Central memory CD8-positive, alpha-beta T cell (primary cell): Measurements from ENCODE around the gene PAH.
A peak's percentile ranks its signal among the peaks of the same experiment; 100 is the strongest.

ENCODE experiments used
- ATAC-seq: fragments of 150-1000 bp; cut with Tn5 transposase; replicated peaks from 2 replicates; pipeline ENCODE4 v1.10.0; 2022; ENCODE audit warnings: mild to moderate bottlenecking, moderate FRiP score, moderate number of reproducible peaks; ENCODE audit not compliant: poor library complexity, severe bottlenecking; ENCODE audit errors: extremely low read depth
- DNase-seq, 2 donors: peaks; one replicate each; pipeline ENCODE4 v3.0.0; 2021; ENCODE audit warnings: low spot score in 2 of 2
- H3K27ac Mint-ChIP-seq: one replicate; pipeline ENCODE4 v1.8.0; 2022; ENCODE audit warnings: low read depth, mild to moderate bottlenecking, moderate library complexity, mixed read lengths
- H3K27me3 Mint-ChIP-seq: one replicate; pipeline ENCODE4 v1.8.0; 2022; ENCODE audit warnings: mixed read lengths
- H3K36me3 Mint-ChIP-seq: one replicate; pipeline ENCODE4 v1.8.0; 2022; ENCODE audit warnings: mild to moderate bottlenecking, moderate library complexity, mixed read lengths; ENCODE audit not compliant: insufficient read depth
- H3K4me1 Mint-ChIP-seq: one replicate; pipeline ENCODE4 v1.8.0; 2022; ENCODE audit warnings: mixed read lengths
- H3K4me3 Mint-ChIP-seq: one replicate; pipeline ENCODE4 v1.8.0; 2022; ENCODE audit warnings: mild to moderate bottlenecking, moderate library complexity, mixed read lengths
- H3K9me3 Mint-ChIP-seq: one replicate; pipeline ENCODE4 v1.8.0; 2022; ENCODE audit warnings: mixed read lengths

PAH gene

DNA sequence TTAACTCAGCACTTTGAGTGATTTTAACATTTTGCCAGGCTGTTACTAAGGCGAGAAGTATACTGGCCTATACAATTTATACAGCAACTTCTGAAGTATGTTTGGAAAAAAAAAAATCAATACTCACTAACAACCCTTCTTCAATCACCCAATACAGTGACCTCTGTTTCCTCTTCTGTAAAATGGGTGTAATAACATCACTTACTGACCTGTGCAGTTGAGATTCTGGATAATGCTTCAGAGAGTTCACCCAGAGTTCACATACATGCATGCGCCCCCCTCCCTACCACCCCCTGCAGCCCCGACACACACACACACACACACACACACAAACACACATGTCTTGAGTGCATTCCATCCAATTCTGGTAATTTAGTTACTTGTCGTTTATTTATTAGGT is 9.1 kb downstream of the PAH start:
- DNase-seq: no peak
- peaks cover 11% of the 10 kb centered on the region for H3K27me3 Mint-ChIP-seq
- H3K9me3 Mint-ChIP-seq: no peaks in the 10 kb centered on the region
- no peak overlapping the region for H3K27ac Mint-ChIP-seq
- no peaks in the 10 kb centered on the region for H3K4me1 Mint-ChIP-seq
- no peak overlapping the region for H3K4me3 Mint-ChIP-seq
- no peak for ATAC-seq
- no peaks in the 10 kb centered on the region for H3K36me3 Mint-ChIP-seq

DNA sequence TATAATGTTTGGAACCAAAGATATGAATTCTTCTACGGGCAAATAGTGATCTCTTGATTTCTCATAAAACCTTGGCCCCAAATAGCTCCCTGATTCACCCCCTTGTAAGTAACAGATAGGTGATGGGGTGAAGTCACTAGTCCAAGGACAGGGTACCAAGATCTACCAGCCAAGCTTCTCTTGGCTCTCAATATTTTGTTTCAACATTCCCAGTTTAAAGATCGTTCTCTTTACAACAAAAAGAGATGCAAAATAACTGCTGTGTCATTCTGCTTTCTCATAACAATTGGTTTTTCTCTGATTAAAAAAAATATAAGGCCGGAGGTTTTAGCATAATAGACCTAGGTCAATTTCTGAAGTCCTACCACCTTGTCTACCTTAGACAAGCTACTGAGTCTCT is 11.8 kb downstream of the PAH start:
- no peak overlapping the region for H3K4me3 Mint-ChIP-seq

DNA sequence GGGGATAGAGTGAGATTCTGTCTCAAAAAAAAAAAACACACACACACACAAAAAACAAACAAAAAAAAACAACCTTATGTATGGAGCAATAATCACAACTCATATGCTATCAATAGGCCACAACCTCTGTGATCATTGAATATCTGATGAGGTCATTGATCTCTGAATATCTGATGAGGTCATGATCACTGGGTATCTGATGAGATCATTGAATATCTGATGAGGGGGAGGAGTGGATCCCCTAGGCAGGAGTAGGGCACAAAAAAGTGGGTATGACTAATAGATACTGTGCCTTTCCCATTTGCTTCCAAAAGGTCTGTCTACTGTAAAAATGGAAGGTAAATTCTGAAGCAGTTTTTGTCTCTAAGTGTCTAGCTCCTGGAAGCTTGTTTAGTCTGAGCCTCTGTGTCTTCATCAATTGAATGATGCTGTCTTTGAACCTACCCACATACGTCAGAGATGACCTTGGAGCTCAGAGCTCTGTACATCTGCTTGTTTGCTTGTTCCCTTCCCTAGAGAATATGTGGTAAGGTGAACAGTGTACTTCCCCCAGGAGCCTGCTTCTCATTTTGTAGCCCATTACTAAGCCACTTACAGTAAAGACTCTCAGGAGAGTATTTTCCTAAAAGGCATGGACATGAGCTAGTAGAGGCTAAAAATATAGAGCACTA is 13.6 kb downstream of the PAH start:
- Mint-ChIP-seq H3K27ac (no peak overlapping the region), H3K27me3 (no peaks in the 10 kb centered on the region), H3K36me3 (no peaks in the 10 kb centered on the region), H3K4me1 (no peaks in the 10 kb centered on the region), H3K9me3 (no peaks in the 10 kb centered on the region), H3K4me3 (no peak overlapping the region)
- DNase-seq (no peak), ATAC-seq (no peak)

More for the DNA sequence above, 11.8 kb downstream of the PAH start:
- Mint-ChIP-seq H3K9me3 (no peaks in the 10 kb centered on the region), H3K27me3 (no peaks in the 10 kb centered on the region), H3K4me1 (no peaks in the 10 kb centered on the region), H3K27ac (no peak overlapping the region), H3K36me3 (no peaks in the 10 kb centered on the region)
- no peak for DNase-seq
- no peak for ATAC-seq

DNA sequence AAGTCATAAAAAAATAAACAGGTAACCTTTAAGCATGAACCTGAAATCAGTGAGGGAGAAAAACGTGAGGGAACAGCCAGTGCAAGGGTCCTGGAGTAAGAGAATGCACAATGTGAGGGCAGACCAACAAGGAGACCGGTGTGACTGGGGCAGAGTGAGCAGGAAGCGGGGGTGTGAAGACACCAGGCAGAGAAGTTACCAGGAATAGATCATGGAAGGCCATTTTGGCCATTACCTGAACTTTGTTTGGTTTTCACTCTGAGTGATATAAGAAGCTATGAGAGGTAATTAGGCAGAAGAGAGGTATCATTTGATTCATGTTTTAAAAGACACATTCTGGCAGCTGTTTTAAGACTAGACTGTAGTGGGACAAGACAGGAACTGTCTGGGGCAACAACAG is 15.0 kb downstream of the PAH start:
- DNase-seq: no peak
- H3K4me1 Mint-ChIP-seq: no peaks in the 10 kb centered on the region
- no peaks in the 10 kb centered on the region for H3K9me3 Mint-ChIP-seq
- H3K27me3 Mint-ChIP-seq: no peaks in the 10 kb centered on the region
- H3K36me3 Mint-ChIP-seq: no peaks in the 10 kb centered on the region
- H3K4me3 Mint-ChIP-seq: no peak overlapping the region
- ATAC-seq: no peak
- no peak overlapping the region for H3K27ac Mint-ChIP-seq

DNA sequence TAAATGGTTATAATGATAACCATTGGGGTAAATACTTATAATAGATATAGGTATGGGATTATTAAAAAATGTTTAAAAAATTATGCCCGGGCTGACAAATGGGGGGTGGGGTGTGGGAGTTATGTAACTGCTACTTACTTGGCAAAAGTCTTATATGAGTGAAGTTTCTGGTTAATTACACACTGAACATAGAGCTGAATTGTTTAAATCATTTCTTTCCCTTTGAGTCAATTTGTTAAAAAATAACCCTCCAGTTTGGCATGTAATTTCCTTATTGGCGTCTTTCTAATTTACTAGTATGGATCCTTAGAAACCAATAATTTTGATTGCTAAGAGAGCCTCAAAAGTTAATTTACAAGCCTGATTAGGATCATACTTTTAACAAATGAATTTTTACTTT is 16.7 kb downstream of the PAH start:
- DNase-seq (no peak), ATAC-seq (no peak)
- Mint-ChIP-seq H3K27me3 (no peaks in the 10 kb centered on the region), H3K27ac (no peak overlapping the region), H3K4me1 (no peaks in the 10 kb centered on the region), H3K9me3 (no peaks in the 10 kb centered on the region), H3K36me3 (no peaks in the 10 kb centered on the region), H3K4me3 (no peak overlapping the region)

DNA sequence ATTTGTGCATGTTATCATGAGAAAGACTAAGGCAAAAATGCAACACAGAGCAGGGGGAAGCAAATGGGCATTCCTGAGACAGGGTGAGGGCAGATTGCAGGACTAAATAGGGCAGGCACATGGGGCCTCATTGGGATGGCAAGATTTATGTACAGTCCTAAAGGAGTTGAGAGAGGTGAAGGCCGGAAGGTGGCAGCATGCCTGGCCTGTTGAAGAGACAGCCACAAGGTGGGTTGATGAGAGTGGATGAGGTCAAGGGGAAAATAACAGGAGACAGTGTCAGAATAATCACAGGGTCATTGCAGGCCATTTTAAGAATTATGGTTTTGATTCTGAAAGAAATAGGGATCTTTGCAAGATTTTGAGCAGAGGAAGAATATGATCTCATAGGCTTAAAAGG is 21.0 kb downstream of the PAH start:
- no peak overlapping the region for H3K4me3 Mint-ChIP-seq
- ATAC-seq: no peak
- H3K4me1 Mint-ChIP-seq: no peaks in the 10 kb centered on the region
- H3K9me3 Mint-ChIP-seq: no peaks in the 10 kb centered on the region
- H3K27ac Mint-ChIP-seq: no peak overlapping the region
- no peak for DNase-seq
- peaks cover 16% of the 10 kb centered on the region for H3K27me3 Mint-ChIP-seq
- H3K36me3 Mint-ChIP-seq: no peaks in the 10 kb centered on the region

DNA sequence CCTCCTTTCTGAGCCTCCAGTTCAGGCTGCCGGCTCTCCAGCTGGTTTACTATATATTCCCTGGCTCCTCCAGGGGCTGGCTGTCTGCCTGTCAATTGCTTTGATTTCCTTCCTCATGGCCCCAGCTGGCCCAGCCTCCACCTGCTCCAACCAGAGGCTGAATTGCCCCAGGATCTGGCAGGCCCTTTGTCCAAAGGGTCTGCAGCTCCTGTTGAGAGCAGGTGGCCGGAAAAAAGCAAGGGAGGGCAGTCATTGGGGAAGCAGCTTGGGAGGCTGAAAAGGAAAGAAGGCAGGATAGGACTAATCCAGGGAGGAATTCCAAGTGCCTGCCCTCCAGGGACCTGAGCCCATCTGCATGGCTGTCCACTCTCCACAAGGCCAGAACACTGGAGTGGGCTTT is 25.3 kb downstream of the PAH start:
- no peaks in the 10 kb centered on the region for H3K9me3 Mint-ChIP-seq
- H3K36me3 Mint-ChIP-seq: no peaks in the 10 kb centered on the region
- no peaks in the 10 kb centered on the region for H3K4me1 Mint-ChIP-seq
- ATAC-seq (no peak), DNase-seq (no peak)
- H3K27me3 Mint-ChIP-seq: peaks cover 28% of the 10 kb centered on the region
- no peak overlapping the region for H3K27ac Mint-ChIP-seq
- no peak overlapping the region for H3K4me3 Mint-ChIP-seq

DNA sequence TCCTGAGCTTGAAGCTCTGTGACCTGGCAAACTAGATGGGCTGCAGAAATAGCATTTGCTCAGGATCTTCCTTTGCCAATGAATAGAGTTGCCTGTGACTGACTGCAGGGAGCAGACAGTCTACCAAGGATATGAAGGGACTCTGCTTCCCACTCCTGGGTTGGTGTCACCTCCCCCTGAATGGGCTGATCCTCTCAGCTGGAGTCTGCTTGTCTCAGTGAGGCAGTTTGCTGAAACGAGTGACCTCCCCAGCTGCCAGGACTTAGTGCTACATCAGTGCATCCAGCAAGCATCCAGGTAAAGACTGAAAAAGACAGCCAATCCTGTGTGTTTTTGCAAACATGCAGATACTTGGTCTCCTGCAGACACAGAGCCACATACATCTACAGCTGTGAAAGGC is 28.5 kb downstream of the PAH start:
- H3K9me3 Mint-ChIP-seq: no peaks in the 10 kb centered on the region
- no peak for DNase-seq
- no peak for ATAC-seq
- peaks cover 28% of the 10 kb centered on the region for H3K27me3 Mint-ChIP-seq
- H3K27ac Mint-ChIP-seq: no peak overlapping the region
- H3K4me1 Mint-ChIP-seq: no peaks in the 10 kb centered on the region
- H3K36me3 Mint-ChIP-seq: no peaks in the 10 kb centered on the region
- H3K4me3 Mint-ChIP-seq: no peak overlapping the region

DNA sequence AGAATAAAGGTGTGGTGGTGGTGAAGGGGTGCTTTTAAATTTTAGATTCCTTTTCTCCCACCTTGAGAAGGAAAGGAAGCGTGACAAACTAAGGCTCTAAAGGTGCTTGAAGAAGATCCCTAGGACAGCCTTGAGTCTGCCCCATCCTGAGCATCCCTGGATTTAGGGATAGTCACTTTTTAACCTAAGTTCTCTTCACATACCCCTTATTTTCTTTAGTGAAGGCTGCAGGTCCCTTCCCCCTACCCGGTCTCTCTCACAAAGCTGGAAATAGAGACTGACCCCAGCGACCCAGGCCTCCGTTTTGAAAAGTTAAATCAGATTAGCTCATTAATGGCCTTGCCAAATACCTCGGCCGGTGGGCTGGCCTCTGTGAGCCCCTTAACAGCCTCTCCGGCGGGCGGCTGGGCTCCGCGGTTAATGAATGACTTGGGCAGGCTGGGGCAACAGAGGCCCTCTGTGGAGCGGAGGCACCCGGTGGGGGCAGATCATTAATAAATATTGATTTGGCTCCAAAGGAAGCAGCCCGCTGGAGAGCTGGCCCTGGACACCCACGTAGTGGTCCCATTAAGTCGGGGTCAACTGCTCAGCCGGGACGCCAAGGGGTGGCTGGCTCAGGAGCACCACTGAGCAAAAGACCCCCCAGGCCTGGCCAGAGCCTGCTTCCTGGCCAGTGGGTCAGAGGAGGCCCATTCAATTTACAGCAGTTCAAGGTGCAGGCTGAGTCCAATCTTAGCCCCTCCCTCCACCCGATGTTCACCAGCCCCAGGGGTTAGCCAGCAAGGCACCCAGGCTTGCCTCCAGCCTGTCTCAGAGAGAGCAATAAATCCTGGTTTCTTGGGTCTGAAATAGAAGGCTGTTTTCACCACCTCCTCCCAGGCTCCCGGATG is 31.8 kb downstream of the PAH start:
- ATAC-seq: no peak
- H3K9me3 Mint-ChIP-seq: no peaks in the 10 kb centered on the region

DNA sequence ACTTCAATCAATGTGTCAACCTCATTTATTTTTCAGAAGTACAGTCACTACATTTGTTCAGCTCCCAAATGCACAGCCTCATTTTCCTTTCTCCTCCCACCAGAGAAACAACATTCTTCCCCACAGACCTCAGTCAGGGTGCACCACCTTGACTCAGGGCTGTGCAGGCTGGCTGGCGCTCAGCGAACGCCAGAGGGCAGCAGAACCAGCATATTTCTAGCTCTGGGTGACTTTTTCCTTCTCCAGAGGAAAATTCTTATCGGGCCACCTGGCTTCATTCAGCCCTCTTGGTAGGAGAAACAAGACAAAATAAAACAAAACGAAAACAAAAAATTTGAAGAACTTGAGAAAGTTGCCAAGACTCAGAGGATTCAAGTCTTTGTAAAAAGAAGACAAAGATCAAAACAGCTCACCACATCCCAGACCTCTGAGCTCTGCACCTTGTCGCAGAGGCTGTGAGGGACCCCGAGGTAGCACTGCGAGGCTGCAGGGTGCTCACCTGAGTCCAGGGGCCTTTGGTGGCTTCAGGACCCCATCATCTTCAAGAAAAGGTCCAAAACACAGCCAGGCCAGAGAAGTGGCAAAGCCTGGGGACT is 33.7 kb downstream of the PAH start:
- Mint-ChIP-seq H3K27me3 (peaks cover 25% of the 10 kb centered on the region), H3K27ac (no peak overlapping the region), H3K4me1 (no peaks in the 10 kb centered on the region), H3K9me3 (no peaks in the 10 kb centered on the region), H3K36me3 (no peaks in the 10 kb centered on the region), H3K4me3 (no peak overlapping the region)
- peak; percentile 24 for ATAC-seq
- peak in 1 of 2 donors; percentile 23 for DNase-seq

More for the DNA sequence above, 31.8 kb downstream of the PAH start:
- Mint-ChIP-seq H3K27me3 (peaks cover 30% of the 10 kb centered on the region), H3K36me3 (no peaks in the 10 kb centered on the region), H3K27ac (no peak overlapping the region), H3K4me3 (no peak overlapping the region), H3K4me1 (no peaks in the 10 kb centered on the region)
- DNase-seq: no peak

DNA sequence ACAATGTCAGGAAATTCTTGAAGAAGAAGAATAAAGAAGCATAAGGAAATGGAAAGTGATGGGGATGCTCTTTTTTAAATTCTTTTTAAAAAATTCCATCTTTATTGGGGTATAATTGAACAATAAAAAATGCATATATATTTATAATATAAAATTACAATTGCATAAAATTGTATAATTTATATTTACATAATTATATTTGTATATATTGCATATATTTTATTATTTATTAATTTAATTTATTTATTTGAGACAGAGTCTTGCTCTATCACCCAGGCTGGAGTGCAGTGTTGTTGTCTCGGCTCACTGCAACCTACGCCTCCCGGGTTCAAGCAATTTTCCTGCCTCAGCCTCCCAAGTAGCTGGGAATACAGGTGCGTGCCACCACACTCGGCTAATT is 36.3 kb downstream of the PAH start:
- peaks cover 29% of the 10 kb centered on the region for H3K27me3 Mint-ChIP-seq
- no peaks in the 10 kb centered on the region for H3K36me3 Mint-ChIP-seq
- H3K27ac Mint-ChIP-seq: no peak overlapping the region
- DNase-seq (no peak), ATAC-seq (no peak)
- no peaks in the 10 kb centered on the region for H3K9me3 Mint-ChIP-seq
- no peaks in the 10 kb centered on the region for H3K4me1 Mint-ChIP-seq
- no peak overlapping the region for H3K4me3 Mint-ChIP-seq

DNA sequence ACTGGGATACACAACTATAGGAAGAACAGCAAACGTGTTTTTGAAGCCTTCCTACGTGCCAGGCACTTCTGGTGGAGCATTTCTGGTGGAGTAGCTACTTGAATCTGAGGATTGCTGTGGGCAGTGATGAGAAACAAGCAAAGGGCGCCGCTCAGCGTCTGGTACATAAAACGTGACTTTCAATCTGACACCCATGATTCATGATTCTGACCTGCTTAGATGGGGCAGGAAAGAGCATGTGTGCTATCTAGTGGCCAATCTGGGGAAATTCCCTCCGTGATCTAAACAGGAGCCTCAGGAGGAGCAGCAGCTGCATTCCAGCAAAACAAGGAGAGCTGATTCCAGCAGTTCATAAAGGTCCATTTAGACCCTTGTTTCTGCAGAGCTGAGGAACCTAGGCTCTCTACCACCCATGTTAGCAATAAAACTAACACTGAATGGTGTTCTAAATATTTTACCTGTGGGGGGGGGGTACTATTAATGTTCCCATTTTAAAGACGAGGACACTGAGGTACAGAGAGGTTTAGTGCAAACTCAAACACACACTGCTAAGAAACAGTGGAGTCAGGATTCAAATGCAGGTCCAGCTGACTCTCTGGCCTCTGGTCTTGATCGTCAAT is 37.8 kb downstream of the PAH start:
- ATAC-seq (peak; percentile 46), DNase-seq (no peak)
- Mint-ChIP-seq H3K27me3 (peaks cover 29% of the 10 kb centered on the region), H3K4me3 (no peak overlapping the region), H3K4me1 (no peaks in the 10 kb centered on the region), H3K9me3 (no peaks in the 10 kb centered on the region), H3K27ac (no peak overlapping the region), H3K36me3 (no peaks in the 10 kb centered on the region)
